DMS153 treated with DMSO at 0.1 percent for 48 hours (cell line): ENCODE measurements around the gene FARP1.
A peak's percentile ranks its signal among the peaks of the same experiment; 100 is the strongest.
"Not testable (repeated sequence)": the region's sequence is repeated elsewhere in the genome, so short reads cannot be mapped to it uniquely, and the experiment has no call there.

ENCODE experiments used
- DNase-seq: peaks from one replicate; lab custom pipeline; 2025; ENCODE audit not compliant: unreplicated experiment; lab: John Stamatoyannopoulos, UW

FARP1 gene

GRCh38 chr13:98225036-98225940, 82.4 kb downstream of the FARP1 start:
- DNase-seq, result no peak

GRCh38 chr13:98226496-98226895, 83.6 kb downstream of the FARP1 start:
- DNase-seq, result no peak

DNA sequence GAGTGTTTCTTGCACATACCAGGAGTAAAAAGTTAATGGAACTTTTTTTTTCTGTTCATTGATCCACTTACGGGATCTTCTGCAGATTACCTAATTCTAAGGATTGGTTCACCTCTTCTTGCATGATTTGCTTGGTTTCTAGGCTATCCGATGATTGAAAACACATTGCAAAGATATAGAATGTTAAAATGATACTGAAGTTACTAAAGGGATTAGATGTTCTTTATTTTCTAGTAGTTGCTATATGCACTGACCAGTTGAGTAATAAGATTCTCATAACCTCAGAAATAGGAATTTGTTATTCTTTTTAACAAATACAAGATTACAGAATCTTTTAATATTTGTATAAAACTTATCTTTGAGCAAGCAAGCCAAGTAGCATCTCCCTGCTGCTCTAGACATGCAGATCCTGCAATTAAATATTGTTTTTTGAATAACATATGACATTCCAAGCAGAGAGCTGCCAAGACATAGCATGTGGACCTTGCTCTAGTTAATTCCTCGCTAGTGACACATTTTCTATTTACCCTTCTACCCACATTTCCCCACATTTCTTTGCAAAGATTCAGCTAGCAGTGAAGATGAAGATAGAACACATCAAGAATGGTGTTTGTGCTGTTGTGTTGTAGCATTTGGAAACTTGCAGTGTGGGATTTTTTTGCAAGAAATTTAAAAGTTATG, 85.9 kb downstream of the FARP1 start:
- no peak for DNase-seq

GRCh38 chr13:98230762-98231161, 87.9 kb downstream of the FARP1 start:
- not testable (repeated sequence) for DNase-seq

DNA sequence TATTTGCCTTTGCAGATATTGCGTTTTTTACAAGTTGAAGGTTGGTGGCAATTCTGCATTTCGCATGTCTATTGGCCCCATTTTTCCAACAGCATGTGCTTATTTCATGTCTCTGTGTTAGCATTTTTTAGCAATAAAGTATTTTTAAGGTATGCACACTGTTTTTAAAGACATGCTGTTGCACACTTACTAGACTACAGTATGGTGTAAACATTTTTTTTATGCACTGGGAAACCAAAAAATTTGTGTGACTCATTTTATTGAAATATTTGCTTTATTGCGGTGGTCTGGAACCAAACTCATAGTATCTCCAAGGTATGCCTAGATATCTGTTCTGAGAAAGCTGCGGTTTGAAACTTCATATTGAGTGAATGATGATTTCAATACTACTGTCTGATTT, 89.6 kb downstream of the FARP1 start:
- DNase-seq, result no peak

DNA sequence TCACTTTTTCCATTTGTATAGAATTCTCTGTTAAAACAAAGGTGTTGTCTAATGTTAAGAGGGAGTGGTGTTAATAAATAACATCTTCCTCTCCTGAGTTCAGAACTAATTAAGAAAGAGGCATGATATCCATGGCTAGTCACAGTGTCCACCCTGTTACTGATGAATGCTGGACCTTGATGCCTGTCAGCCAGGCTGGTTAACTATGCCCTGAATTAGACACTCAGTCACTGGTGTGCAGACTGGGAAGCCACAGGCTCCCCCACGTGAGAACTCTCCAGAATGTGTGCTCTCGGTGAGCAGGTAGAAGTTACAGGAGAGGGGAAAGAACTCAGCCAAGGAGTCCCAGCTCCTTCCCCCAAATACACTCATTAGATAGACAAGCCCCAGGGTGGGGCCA, 90.2 kb downstream of the FARP1 start:
- DNase-seq, result no peak

GRCh38 chr13:98234348-98234747, 91.5 kb downstream of the FARP1 start:
- DNase-seq, result no peak

DNA sequence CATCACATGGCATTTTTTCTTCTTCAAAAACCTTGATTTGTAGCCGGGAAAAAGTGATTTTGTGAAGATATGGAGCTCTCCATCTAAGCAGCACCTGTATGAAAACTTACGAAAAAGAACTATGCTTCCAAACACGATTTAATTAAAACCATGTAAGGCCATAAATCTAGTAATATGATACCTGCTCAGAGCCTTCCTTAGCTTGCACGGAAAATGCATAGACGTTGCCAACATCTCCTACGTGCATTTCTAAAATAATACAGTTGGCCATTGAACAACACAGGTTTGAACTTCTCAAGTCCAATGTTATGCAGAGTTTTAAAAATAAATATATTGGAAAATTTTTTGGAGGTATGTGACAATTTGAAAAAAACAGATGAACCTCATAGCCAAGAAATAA, 93.3 kb downstream of the FARP1 start:
- no peak for DNase-seq

GRCh38 chr13:98237331-98237730, 94.4 kb downstream of the FARP1 start:
- DNase-seq, result no peak

DNA sequence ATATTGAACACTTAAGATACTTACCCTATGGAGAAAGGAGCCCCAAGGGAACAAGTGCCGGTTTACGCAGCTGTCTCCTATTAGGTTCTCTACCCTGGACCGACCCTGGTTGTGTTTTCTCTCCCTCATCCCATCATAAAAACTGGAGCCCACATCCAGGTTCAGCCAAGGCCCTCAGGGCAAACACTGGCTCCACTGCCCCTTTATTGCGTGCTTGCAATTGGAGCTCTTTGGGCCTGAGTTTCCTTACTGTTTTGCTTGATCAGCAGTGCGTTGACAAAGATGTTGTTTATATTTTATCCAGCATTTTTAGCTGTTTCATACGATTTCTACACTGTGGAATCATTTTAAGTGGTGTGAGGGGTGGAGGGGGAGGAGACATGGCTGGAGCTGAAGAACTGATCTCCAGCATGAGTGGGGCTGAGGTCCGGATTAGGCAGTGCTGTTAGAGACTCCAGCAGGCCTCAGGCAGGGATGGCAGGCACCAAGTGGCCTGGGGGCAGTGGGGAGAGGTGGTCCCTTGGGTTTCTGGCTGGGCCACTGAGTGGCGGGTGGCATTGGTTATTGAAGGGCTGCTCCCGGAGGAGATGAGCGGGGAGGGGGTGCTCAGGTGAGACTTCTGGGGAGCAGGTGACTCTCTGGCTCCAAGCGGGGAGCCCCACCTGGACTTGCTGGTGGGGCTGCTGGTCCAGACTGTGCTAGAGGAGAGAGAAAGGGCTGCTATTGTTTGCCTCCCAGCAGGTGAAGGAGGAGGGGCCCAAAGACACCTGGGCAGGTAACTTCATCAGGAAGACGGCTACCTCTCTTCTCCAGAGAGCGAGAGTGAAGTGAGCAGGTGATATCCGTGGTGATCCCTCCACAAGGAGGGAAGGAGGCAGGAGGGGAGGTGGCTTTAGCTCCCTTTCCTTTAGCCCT, 96.5 kb downstream of the FARP1 start:
- peak; percentile 43 for DNase-seq

DNA sequence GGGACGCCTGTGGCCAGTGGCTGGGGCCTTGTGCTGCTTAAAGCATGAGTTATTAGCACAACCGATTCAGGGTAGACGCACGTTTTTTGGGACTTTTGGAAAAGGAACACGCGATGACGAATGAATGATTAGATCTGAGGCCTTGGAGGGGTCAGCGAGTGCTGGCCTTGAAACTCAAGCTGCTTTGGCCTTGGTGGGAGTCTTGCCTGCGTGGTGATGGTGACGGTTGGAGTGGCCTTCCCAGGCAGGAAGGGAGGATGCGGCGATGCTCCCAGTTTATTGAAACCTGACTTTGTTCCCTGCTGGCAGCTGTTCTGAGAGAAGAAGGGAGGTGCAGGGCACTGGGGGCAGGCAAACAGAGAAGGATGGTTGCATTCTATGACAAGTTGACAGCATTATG, 97.2 kb downstream of the FARP1 start:
- no peak for DNase-seq

DNA sequence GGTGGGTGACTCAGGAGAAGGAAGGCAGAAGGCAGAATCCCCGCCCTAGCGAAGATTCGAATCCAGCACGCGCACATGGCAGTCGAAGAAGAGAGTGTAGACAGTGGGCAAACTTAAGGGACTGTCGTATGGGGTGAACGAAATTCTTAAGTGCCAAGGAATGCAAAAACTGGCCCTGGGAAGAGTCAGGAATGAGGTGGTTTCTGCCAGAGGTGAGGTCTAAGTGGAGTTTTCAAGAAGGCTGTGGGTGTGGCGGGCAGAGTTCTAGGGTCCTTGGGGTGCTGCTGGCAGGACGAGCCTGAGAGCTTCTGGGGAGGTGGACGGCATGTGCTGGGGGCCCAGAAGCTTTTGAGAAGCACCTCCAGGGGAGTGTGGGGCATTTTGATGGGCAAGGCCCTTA, 98.1 kb downstream of the FARP1 start:
- DNase-seq, result no peak

- DNase-seq, result no peak
Observed at GRCh38 chr13:98241976-98242375, 99.1 kb downstream of the FARP1 start.

DNA sequence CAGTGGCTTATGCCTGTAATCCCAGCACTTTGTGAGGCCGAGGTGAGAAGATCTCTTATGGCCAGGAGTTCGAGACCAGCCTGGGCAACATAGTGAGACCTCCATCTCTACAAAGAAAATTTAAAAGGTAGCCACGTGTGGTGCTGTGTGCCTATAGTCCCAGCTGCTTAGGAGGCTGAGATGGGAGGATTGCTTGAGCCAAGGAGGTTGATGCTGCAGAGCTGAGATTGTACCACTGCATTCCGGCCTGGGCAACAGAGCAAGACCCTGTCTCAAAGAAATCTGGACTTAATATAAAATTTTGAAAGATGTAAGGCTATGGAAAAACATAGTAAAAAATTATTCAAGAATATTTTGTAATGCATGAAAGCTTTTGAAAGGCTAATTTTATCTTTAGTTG, 99.5 kb downstream of the FARP1 start:
- no peak for DNase-seq

DNA sequence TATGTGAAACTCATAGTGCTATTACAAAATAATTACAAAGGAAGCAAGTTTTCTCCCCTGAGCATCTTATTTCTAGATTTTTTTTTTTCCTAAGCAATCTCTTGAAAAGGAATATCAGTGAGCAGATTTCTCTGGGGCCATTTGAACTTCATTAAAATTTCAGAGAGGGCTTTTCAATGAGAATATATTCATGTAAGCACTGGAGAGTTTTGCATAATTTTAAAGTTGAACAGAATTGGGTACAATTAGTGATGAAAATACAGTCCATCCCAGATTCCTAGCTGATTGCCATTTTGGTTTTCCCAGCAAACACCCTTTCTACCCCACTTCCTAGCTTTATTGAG, 101.0 kb downstream of the FARP1 start:
- no peak for DNase-seq

- no peak for DNase-seq
Observed at GRCh38 chr13:98246538-98247172, 103.8 kb downstream of the FARP1 start.

DNA sequence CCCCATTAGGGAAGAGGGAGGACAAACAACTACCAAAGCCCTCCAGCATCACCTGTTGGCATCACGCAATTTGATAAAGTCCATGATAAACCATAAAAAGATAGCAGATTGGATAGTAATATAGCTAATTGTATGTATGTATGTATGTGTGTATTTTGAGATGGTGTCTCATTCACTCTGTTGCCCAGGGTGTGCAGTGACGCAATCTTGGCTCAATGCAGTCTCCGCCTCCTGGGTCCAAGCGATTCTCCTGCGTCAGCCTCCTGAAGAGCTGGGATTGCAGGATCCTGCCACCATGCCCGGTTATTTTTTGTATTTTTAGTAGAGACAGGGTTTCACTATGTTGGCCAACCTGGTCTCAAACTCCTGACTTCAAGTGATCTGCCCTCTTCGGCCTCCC, 108.8 kb downstream of the FARP1 start:
- DNase-seq, result no peak

DNA sequence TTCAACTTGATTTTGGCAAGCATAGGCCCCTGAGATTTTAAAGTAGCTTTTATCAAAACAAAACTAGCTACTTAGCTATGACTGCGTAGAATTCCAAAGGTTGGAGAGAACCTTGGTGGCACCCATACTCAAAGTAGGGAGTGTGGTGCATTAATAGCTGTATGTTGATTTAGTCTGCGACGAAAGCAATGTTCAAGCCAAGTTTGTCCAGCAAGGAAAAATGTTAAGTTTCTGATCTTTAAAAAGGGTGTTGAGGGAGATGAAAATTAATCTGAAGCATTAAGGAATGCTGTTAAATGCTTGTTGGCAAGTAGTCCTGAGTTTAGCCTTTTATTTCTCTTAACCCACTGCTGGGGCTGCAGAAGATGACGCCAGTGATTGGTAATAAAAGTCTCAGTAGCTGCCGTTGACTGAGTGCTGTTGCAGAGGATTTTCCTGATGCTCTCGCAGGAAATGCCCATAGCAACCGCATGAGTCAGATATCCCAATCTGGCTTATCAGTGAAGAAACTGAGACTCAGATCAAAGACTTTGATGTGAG, 110.1 kb downstream of the FARP1 start:
- no peak for DNase-seq

- no peak for DNase-seq
Observed at GRCh38 chr13:98253526-98253925, 110.6 kb downstream of the FARP1 start.

DNA sequence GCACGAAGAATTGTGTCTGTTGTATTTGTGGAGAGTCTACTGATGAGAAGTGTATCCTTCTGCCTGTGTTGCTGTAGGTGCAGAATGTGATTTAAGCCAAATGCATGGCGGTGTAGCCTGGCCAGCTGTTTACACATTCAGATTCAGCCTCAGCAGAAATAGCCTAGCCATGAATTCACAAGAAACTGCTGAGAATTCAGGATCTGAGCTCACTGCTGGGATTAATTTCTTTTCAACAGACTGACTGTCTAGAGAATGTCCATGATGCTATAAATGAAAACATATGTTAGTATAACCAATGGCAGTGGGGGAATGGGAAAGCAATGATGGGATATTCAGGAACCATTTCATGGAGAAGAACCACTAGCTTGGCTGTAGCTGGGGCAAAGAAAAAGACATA, 111.6 kb downstream of the FARP1 start:
- no peak for DNase-seq

DNA sequence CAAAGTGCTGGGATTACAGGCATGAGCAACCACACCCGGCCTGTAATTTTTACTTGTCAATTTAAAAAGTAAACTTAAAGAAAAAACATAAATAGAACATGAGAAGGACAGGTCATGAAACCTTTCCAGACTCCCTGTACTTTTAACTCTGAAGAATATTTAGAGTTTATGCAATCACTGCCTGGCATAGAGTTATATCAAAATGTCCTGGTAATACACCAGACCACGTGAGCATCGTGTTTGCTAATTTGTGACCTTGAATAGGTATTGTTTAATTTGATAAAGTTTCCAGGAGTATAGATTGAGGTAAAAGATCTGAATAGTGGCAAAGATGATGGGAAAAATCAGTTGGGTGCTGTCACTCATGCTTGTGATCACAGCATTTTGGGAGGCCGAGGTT, 115.3 kb downstream of the FARP1 start:
- DNase-seq, result no peak
